Stimulated activated CD8-positive, alpha-beta memory T cell treated with anti-CD3 and anti-CD28 coated beads, Interleukin-7, amount 100 ng/mL, for 4 hours (primary cell): ENCODE results near the gene LTBP4.
A peak's percentile ranks its signal among the peaks of the same experiment; 100 is the strongest.

ENCODE experiments used
- DNase-seq, 2 donors: peaks; one replicate each; pipeline ENCODE4 v3.0.0-alpha.2; 2020; ENCODE audit warnings: low read depth in 2 of 2

Gene LTBP4

DNA sequence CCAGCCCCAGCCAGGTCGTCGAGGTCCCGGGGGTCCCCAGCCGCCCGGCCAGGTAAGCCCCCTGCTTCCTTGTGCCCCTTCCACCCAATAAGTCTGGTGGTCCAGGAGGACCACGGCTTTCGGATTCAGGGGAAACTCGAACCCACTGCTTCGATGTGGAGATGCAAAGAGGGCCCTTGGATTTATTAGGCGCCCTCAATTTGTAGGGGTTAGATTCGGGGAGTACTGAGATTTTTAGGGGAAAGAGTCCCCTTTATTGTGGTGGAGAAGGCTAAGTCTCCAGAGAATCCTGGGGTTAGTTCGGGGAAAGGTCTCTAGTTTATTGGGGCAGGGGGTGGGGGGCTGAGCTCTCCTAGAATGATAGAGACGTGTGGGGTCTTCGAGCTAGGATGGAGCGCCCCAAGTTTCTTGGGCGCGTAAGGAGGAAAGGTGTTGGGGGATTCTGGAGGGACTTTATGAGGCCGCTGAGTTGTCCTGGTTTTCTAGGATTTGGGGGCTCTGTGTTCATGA is 3.8 kb upstream of the LTBP4 start:
- no peak for DNase-seq

DNA sequence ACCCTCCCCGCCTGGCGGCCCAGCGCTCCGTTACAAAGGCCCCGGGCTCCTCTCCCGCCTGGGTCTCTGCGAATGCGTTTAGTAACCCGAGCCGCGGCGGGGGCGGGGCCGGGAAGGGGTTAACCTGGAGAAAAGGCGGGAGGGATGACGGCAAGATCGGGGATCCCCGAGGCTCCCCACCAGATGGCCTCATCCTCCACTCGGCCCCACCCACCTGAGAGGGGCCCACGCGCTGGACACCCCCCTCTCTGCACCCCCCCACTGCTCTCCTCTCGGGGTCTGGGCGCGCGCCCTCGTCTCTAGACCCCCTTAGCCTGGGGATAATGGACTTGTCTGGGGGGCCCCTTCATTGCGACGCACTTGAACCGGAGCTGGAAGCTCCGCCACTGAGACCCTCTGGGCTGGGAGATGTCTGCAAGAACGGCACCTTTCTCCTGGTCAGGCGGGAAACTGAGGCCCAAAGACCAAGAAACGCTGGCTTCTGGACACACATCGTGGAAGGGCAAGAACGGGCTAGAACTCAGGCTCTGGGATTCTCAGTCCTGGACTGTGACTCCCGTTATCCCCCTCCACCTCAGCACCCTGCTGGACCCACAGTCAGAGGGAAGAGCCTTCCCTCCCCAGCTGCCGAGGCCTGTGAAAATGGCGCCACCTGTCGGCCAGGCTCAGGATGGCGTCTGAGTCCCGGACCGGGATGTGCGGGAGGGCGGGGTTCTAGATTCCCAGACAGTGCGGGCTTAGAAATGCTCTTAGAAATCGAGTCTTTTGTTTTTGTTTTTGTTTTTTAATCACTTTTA is 2.9 kb upstream of the LTBP4 start:
- peak; percentile 65 to 67 for DNase-seq

DNA sequence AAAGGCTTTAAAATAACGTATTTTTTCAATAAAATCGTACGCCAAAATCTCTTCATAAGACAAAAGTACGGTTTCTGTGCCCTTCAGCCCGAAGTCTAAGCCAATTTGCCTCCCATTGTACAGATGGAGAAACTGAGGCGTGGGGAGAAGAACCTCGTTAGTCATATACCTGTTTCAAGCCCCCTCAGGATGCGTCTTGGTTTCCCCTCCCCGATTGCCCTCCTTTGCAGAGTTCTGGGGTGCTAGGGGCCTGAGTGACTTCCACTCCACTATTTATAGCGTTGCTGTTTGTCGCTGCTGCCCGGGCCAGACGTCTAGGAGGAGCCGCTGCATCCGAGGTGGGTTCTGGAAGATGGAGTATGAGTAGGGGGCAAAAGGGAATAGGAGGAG is 2.3 kb upstream of the LTBP4 start:
- DNase-seq, result no peak

DNA sequence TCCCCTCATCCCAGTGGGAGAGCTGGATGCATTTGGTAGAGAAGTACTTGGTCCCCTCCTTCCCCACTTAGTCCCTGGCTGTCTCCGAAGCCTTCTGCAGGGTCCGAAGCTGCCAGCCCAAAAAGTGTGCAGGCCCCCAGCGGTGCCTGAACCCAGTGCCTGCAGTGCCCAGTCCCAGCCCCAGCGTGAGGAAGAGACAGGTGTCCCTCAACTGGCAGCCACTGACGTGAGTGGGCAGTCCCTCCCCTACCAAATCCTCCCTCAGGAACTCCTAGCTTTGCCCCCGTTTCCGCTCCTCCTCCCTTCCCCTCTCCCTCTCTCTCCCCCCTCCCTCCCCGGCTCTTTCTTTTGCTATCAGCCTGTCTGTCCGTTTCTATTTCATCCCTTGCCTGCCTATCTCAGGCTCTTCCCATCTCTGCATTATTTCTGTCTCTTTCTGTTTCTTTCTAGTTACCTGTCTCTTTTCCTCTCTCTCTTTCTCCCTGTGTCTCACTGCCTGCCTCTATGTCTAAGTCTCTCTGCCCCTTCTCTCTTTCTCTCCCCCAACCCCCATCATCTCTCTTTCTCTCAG is 1.8 kb upstream of the LTBP4 start:
- no peak for DNase-seq

DNA sequence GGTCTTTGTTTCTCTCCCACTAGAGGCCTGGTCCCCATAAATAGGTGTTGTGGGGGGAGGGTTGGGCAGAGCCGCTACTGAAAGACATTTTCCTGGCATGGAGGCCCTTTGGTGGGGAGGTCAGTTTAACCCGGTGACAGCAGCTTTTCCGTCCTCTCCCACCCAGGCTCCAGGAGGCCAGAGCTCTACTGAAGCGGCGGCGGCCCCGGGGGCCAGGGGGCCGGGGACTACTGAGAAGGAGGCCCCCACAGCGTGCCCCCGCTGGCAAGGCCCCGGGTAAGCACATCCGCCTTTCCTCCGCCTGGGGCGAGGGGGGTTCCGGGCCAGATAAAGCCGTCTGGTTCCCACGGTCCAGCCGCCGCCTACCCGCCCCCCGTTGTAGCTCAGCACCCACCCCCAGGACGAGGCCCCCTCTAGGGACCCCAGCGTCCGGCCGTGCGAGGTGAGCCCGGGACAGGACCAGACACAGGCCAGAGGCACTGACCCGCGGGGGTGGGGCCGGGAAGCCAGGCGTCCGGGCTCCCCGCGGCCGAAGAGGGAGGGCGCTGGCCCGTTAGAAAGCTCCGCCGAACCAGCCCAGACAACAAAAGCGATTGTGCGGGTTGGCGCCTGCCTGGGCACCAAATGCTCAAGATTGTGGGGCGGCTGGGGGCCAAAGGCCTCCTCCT is 1.1 kb upstream of the LTBP4 start:
- DNase-seq, result no peak

DNA sequence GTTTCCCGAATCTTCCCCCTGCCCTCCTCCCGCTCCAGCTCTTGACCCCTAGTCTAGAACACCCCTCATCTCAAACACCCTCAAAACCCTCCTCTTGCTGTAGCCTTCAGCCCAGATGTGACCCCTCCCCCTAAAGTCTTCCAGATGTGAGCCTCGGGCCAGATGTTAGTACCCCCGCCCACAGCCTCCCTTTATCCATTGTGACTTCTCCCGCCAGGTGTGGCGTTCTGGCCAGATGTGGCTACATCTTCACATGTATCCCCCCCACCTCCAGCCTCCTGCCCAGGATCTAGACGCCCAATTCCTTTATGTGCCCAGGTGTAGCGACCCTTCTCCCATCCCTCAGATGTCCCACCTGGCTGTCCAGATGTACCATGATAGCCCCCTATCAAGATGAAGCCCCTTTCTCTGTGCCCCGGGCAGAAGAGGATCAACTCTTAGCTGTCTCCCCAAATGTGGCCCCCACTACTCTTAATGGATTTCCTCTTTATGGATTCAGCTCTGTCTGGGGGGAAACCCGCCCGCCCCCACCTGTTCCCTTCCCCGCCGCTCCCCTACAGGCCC is 517 bp upstream of the LTBP4 start:
- DNase-seq, result no peak

DNA sequence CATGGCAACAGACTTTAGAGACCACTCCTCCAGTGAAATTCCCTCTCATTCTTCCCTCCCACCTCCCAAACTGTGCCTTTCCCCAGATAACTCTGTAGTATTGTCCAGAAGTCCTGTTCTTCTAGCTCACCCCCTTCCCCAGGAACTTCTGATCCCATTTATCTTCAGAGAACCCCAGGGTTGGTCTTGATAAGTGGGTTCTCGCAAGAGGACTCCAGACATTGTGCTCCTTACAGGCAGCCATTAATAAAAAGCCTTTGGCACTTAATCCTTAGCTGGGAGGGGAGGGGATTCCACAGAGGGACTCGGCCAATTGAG is 1.9 kb downstream of the LTBP4 start:
- no peak for DNase-seq

DNA sequence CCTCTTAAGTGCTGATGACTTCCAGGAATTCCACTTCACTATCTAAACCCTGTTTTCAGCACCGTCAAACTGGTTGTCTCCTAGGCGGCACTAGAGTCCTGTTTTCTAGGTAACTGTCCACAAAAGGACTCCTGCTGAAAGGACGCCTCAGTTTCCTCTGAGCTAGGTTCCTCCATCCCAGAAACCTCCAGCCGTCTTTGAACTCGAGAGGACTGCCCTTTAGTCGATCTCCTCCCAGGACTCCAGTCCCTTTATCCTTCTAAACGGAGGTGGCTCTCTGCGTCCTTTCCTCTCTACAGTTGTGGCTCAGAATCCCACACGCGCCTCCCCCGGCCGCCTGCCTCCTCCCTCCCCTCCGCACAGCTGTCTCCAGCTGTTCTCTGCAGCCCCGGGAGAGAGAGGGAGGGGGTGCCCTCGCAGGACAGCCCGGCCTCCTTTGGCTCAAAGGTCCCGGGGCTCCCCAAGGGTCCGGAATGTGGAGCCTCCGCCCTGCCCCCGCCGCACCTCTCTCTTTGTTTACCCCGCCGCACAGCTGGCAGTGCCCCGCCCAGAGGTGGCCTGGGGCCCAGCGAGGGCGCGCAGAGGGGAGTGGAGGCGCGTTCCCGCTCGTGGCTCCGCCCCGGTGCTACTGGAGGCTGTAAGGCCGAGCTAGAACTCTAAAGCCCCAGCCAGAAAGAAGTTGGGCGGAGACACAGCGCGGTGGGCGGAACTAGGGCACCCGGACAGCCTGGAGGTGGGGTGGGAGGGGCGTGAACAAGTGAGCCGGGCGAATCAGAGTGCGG is 2.4 kb downstream of the LTBP4 start:
- DNase-seq, result peak; percentile 94 to 96

DNA sequence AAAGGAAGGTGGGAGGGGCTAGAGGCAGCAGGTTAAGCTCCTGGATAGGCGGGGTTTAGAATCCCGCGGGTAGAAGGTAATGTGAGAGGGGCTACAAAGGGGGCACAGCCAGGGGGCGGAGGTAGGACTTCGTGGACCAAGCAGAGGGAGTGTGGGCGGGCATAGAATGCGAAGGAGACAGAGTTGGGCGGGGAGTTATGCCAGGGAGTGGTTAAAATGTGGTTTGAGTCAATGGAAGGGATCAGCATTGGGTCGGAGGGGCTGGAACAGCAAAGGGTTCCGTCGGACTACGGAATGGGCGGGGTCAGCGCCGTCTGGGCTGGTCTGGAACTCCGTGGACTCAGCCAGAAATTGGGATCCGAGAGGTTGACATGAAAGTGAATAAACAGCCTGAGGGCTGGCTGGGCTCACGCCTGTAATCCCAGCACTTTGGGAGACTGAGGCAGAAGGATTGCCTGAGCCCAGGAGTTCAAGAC is 3.0 kb downstream of the LTBP4 start:
- no peak for DNase-seq

DNA sequence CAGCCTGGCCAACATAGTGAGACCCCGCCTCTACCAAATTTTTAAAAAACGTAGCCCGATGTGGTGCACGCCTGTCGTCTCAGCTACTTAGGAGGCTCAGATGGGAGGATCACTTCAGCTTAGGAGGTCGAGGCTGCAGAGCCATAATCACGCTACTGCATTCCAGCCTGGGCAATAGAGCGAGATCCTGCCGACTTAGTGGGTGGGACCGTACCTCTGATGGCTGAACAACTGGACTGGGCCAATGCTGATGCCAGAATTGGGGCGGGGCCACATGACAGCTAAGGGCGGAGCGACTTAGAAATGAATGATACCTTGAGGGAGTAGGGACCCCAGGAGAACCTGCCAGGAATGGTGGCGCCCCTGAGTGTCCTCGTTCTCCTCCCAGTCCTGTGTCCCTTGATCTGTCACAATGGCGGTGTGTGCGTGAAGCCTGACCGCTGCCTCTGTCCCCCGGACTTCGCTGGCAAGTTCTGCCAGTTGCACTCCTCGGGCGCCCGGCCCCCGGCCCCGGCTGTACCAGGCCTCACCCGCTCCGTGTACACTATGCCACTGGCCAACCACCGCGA is 3.6 kb downstream of the LTBP4 start:
- DNase-seq, result no peak

DNA sequence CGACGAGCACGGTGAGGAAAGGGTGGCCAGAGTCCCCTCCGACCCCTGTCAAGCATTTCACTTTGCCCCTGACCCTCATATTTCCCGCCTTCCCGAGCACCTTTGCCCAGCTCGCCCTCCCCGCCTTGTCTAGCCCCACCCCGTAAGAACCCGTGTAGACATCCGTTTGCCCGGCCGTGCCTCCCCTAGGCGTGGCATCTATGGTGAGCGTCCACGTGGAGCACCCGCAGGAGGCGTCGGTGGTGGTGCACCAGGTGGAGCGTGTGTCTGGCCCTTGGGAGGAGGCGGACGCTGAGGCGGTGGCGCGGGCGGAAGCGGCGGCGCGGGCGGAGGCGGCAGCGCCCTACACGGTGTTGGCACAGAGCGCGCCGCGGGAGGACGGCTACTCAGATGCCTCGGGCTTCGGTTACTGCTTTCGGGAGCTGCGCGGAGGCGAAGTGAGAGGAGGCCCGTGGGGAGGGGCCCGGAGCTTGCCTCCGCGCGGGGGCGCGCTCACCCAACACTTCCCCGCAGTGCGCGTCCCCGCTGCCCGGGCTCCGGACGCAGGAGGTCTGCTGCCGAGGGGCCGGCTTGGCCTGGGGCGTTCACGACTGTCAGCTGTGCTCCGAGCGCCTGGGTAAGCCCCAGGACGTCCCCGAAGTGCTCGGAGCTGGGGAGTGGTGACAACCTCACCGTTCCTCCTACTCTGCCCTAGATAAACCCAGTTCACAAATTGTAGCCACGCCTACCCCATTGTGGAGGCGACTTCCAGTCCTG is 4.2 kb downstream of the LTBP4 start:
- peak; percentile 84 to 85 for DNase-seq

DNA sequence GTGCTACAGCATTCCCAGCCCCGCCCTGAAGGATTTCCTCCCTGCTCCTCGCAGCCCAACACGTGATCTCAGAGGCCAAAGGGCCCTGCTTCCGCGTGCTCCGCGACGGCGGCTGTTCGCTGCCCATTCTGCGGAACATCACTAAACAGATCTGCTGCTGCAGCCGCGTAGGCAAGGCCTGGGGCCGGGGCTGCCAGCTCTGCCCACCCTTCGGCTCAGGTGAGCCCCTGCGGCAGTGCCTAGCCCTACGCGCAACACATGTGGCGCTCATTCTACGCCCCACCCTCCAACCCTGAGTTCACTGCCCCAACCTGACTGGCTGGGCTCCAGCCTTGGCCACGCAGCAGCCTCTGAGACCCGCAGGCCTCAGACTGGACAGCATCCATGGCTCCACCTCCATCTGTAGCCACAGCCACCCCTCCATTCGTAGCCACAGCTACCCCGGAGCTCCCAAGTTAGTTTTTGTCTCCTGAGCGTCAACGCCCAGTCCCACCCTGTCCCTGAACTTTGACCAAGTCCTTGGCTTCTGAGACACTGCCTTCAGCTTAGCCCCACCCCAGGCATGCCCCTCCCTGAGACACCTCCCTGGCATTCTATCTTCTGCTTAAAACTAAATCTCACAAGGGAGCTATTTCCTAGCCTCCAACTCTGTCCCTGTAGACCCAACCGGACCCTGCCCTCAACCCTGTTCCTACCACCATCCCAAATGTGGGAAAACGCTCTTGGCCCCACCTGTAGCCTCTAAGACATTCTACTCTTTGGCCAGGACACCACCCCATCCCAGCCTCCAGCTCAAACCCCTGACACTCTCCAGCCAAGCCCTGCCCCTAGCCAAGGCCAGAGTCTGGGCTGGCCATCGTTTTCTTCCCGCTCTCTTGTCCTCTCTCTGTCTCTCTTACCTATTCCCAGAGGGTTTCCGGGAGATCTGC is 6.4 kb downstream of the LTBP4 start:
- DNase-seq, result no peak

DNA sequence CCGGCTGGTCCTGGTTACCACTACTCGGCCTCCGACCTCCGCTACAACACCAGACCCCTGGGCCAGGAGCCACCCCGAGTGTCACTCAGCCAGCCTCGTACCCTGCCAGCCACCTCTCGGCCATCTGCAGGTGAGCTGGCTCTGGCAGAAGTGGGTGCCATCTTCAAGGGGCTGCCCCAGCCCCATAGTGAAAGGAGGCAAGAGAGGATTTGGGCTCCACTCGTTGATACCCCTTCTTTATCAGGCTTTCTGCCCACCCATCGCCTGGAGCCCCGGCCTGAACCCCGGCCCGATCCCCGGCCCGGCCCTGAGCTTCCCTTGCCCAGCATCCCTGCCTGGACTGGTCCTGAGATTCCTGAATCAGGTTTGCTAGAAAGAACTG is 7.1 kb downstream of the LTBP4 start:
- no peak for DNase-seq

DNA sequence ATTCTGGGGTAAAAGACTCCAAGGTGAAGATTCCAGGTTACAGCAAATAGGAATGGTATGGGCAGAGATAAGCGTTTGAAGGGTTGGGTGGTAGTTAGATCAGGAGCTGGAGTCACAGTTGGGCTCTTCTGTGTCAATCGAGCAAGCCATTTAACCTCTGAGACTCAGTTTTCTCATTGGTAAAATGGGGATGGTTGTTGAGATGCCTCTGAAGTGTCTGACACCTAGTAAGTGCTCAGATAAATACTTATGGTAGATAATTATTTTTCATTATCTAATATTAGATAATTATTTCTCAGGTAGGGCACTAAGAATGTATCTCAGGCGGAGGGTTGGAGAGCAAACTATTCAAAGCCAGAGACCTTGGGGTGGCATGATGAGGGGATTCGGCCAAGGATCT is 7.8 kb downstream of the LTBP4 start:
- no peak for DNase-seq

DNA sequence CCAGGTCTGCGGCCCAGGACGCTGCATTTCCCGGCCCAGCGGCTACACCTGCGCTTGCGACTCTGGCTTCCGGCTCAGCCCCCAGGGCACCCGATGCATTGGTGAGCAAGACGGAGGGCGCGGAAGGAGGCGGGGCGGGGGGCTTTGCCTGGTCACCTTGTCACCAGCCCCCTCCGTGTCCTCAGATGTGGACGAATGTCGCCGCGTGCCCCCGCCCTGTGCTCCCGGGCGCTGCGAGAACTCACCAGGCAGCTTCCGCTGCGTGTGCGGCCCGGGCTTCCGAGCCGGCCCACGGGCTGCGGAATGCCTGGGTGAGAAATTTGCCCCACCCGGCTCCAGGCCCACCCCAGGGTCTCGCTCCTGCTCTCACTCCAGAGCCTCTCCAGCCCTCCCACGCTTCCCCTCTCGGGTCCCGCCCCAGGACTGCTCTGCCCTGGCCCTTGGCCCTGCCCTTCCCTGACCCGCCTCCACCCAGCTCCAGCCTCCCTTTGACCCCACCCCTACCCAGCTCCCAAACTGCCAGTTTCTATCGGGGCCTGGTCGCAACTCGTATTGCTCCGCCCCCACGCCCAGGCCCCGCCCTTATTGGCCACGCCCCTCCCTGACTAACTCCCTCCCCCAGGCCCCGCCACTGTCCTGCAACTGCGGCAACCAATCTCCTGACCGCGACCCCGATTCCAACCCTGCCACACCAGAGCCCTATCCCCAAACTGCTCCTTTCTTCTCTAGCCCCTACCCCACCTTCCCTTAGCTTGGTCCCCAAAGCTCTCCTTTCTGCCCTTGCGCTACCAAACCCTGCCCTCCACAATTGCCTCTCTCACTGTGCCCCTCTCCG is 8.6 kb downstream of the LTBP4 start:
- peak; percentile 77 to 83 for DNase-seq

DNA sequence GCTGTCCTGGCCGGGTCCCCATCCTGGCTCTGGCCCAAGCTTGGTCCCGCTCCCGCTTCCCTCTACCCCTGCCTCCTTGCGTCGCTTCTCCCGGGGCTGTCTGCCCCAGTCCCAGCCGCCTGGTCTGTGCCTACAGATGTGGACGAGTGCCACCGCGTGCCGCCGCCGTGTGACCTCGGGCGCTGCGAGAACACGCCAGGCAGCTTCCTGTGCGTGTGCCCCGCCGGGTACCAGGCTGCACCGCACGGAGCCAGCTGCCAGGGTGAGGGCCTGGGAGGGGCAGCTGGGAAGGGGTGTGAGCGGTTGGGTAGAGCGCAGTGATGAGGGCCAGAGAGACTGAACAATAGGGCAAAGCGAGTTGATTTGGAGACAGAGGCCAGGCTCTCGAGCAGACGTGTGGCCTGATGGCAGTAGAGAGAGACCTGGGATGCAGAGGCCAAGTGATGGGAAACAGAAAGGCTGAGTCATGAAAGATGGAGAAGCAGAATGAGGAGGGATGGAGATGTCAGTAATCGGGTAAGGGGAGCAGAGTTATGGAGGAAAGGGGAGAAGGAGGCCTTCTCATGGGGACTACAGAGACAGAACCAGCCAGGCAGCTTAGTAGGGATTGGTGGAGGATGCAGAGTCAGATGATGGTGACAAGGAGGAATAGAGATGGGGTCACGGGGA is 9.4 kb downstream of the LTBP4 start:
- peak in 1 of 2 donors; percentile 50 for DNase-seq

DNA sequence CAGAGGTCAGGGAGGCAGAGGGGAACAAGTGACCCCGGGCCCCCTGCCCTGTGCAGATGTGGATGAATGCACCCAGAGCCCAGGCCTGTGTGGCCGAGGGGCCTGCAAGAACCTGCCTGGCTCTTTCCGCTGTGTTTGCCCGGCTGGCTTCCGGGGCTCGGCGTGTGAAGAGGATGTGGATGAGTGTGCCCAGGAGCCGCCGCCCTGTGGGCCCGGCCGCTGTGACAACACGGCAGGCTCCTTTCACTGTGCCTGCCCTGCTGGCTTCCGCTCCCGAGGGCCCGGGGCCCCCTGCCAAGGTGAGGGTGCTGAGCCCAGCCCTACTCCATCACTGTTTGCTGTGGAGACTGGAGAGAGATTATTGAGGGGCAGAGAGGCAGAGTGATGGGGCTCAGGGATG is 9.9 kb downstream of the LTBP4 start:
- DNase-seq, result no peak
